Activated CD4-positive, alpha-beta T cell treated with anti-CD3 and anti-CD28 coated beads for 24 hours (primary cell): ENCODE data around the gene NANP.

Source experiments
- DNase-seq, 2 donors: peaks; one replicate each; pipeline ENCODE4 v3.0.0-alpha.2; 2020; ENCODE audit warnings: low read depth in 2 of 2

NANP gene

DNA sequence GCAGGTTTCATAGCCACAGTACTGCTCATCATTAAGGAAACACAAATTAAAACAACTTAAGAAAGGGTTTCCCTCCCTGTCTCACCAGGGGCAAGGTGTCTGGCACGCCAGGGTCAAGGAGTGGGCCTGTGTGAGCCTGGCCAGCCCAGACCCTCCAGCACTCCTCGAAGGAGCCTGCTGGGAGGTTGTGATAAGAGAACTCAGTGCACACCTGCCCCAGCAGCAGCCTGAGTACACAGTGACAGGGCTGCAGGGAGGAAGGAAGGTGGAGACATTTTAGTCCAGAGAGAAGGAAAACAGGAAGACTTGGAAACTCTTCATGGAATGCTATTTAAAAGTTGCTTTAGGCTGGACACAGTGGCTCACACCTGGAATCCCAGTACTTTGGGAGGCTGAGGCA, 52.6 kb downstream of the NANP start:
- no peak for DNase-seq

DNA sequence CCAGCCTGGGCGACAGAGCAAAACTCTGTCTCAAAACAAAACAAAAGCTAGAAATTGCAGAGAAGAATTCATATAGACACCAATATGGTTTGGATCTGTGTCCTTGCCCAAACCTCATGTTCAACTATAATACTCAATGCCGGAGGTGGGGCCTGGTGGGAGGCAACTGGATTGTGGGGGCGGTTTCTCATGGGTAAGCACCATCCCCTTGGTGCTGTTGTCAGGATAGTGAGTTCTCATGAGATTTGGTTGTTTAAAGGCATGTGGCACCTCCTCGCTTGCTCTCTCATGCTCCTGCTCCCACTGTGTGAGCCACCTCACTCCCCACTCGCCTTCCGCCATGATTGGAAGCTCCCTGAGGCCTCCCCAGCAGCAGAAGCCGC, 53.7 kb downstream of the NANP start:
- no peak for DNase-seq

DNA sequence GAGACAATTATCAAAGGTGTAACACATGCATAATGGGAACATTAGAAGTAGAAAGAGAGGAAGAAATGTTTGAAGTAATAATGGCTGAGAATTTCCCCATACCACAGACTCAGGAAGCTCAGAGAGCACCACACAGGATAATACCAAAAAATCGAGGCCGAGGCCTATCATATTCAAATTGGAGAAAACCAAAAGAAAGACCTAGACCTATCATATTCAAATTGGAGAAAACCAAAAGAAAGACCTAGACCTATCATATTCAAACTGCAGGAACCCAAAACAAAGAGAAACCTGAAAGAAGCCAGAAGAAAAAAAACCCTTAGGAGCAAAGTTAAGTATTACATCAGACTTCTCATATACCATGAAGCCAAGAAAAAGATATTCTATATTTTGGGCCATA, 56.5 kb downstream of the NANP start:
- DNase-seq = no peak

DNA sequence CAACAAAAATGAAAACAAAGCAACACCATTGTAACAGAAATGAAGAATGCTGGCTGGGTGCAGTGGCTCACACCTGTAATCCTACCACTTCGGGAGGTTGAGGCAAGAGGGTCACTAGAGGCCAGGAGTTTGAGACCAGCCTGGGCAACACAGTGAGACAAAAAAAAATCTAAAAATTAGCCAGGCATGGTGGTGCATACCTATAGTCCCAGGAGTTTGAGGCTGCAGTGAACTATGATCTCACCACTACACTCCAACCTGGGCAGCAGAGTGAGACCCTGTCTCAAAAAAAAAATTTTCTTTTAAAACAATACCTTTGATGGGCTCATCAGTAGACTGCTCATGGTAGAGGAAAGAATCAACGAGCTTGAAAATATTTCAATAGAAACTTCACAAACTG, 57.0 kb downstream of the NANP start:
- DNase-seq = no peak

DNA sequence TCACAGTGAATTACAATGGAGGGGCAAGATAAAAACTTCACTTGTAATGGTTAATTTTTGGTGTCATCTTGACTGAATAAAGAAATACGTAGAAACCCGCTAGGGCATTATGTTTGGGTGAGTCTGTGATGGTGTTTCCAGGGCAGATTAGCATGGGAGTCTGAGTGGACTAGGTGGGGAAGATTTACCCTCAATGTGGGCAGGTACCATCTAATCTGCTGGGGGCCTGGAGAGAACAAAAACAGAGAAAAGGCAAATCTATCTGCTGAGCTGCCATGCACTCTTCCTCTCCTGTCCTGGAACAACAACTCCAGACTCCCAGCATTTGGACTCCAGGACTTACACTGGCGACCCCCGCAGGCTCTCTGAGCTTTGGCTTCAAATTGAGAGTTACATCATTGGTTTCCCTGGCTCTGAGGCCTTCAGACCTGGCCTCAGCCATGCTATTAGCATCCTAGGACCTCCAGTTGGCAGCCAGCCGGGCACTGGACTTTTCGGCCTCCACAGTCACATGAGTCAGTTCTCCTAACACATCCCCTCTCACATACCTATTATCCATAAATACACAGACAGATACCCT, 58.1 kb downstream of the NANP start:
- no peak for DNase-seq

DNA sequence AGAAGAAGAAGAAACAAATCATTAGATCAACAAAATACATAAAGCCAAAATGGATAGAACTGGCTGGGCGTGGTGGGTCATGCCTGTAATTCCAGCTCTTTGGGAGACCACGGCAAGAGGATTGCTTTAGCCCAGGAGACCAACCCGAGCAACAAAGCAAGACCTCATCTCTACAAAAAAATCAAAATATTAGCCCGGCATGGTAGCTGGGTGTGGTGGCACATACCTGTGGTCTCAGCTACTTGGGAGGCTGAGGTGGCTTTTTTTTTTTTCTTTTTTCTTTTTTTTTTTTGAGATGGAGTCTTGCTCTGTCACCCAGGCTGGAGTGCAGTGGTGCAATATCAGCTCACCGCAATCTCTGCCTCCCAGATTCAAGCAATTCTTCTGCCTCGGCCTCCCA, 59.9 kb downstream of the NANP start:
- DNase-seq = no peak

DNA sequence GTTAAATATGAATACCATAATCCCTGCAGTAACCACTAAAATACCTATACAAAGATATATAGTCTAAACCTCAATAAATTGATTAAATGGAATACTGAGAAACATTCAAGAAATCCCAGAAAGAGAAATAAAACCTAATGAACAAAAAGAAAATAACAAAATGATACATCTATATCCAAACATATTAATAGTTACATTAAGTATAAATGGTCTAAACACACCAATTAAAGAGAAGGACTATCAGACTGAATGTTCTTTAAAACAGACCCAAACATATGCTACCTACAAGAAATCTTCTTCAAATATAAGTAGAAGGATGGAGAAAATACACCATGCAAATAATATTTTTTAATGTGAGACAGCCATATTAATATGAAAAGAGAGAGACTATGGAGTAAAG, 60.5 kb downstream of the NANP start:
- DNase-seq = no peak
